NCI-H524 (cell line): ENCODE results near the gene MZB1.
A peak's percentile ranks its signal among the peaks of the same experiment; 100 is the strongest.

Experiments
- DNase-seq, 2 experiments: peaks; one replicate each; lab custom pipeline; 2025; lab: John Stamatoyannopoulos, UW

MZB1 gene, protein sequence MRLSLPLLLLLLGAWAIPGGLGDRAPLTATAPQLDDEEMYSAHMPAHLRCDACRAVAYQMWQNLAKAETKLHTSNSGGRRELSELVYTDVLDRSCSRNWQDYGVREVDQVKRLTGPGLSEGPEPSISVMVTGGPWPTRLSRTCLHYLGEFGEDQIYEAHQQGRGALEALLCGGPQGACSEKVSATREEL

DNA sequence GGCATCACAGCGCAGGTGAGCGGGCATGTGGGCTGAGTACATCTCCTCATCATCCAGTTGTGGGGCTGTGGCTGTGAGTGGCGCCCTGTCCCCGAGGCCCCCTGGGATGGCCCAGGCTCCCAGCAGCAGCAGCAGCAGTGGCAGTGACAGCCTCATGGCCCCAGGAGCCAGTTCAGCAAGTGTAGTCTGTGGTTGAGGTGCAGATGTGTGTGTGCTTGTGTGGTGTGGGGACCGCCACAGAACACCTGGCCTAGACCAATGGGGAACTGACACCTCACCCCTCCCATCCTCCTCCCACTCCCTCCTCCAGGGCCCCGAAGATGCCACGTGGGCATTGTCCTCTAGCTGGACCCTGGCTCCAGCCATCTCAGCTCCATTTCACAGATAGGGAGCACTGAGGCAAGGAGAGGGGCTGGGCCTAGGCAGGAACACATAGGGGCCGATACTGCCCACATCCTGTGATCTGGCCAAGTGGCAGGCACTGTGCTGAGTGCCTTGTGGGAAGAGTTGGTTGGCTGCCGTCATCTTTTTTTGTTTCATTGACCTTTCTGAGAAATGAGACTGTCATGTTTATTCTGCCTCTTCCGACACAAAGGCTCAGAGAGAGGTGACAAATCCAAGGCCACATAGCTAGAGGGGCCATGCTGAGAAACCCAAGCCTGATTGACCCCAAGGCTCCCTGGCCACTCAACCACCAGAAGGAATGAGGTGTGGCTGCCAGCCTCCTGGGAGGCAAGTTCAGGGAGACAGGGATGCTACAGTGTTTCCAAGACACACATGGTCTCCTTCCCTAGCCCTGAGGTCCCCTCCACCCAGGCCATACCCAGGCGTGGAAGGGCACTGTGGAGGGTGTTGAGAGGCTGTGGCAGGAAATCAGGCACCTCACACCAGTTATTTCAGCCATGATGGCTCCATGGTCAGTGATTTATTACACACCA lies at the start of gene MZB1:
Gene MZB1 (minus strand): TSS at position 213 of the 938 bp plus-strand sequence. CDS start 57 bp downstream, at position 156.
- no peak for DNase-seq

DNA sequence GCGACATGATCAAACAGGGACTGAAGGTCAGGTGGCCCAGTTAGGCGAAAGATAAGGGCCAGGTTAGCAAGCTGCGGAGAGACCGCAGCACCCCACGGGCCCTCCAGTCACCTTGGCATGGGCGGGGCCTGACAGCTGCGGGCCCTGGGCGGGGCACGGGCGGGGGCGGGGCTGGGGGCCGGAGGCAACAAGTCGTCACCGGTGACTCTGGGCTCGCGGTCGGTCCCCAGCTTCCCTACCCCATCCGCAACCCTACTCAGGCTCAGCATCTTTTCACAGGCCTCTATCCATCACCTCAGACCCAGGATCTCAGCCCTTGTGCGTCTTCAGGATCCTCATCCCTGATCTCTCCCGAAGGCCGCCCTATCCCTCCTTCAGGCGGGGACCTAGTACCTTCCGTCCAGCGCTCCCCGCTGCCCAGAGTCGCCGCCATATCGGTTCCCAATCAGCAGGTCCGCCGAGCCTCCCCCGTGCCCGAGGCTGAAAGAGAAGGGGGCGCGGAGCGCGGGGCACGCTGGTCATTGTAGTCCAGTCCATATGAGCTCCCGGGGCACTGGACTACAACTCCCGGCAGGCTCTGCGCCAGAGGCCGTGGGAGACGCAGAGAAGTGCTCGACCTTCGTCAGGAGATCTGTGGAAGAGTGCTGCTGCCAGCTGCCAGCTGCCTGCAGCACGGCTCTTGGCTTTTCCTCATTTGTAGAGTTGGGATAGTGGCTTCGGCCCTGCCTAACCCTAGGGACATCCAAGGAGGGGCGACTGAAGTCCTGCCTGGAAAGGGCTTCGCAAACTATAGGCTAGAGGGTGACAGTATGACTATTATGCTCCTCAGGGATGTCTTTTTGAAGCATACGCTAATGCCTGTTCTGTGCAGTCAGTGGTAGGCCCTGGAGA lies 49.5 kb upstream of the MZB1 start, which contains the start of gene DNAJC18:
Gene DNAJC18 (minus strand): TSS at position 513 of the 891 bp plus-strand sequence. CDS start 80 bp downstream, at position 433.
- peak; percentile 91 to 97 for DNase-seq

DNA sequence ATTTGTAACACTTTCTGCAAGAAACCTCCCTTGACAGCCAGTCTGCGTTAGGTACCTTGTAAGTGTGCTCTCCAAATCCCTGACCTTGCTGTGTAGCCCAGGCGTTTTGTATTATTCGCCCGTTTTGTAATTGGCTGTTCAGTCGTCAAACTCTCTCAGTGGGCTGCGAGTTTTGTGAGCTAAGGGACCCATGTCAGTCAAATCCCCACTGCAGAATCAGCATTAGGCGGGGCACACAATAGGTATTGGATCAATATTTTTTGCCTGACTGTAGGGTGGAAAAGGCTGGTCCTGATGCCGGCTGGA lies 48.9 kb upstream of the MZB1 start:
- no peak for DNase-seq

DNA sequence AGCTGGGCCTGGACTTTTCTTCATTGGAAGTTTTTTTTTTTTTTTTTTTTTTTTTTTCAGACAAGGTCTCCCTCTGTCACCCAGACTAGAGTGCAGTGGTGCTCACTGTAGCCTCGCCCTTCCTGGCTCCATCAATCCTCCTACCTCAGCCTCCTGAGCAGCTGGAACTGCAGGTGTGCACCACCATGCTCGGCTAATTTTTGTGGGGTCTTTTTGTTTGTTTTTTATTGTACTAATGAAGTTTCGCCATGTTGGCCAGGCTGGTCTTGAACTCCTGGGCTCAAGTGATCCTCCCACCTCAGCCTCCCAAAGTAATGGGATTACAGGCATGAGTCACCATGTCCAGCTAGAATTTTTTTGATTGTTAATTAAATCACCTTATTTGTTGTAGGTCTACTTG lies 46.0 kb upstream of the MZB1 start:
- no peak for DNase-seq

DNA sequence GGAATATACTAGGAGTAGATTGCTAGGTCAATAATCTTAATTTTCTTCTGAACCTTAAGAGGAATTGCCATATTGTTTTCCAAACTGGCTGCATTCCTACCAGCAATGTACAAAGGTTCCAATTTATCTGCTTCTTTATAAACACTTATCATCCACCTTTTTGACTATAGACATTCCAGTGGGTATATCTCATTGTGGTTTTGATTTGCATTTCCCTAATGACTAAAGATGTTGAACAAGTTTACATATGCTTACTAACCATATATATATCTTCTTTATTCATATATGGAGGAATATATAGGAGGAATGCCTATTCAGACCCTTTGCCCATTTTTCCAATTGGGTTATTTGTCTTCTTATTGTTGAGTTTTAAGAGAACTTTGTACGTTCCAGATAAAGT lies 42.0 kb upstream of the MZB1 start:
- DNase-seq: no peak

DNA sequence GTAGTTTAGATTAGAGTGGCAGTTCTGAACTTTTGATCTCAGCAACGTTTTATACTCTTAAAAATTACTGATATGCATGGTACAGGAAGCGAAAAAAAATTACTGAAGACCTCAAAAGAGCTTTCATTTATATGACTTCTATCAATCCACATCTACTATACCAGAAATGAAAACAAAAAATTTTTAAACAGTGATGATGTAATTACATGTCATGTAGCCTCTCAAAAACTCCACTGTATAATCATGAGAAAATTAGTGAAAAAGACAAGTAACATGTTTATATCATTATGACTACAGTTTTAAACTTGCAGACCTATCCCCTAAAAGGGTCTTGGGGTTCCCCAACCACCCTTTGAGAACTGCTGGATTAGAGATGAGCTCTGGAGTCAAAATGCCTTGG lies 40.3 kb upstream of the MZB1 start:
- DNase-seq: no peak

DNA sequence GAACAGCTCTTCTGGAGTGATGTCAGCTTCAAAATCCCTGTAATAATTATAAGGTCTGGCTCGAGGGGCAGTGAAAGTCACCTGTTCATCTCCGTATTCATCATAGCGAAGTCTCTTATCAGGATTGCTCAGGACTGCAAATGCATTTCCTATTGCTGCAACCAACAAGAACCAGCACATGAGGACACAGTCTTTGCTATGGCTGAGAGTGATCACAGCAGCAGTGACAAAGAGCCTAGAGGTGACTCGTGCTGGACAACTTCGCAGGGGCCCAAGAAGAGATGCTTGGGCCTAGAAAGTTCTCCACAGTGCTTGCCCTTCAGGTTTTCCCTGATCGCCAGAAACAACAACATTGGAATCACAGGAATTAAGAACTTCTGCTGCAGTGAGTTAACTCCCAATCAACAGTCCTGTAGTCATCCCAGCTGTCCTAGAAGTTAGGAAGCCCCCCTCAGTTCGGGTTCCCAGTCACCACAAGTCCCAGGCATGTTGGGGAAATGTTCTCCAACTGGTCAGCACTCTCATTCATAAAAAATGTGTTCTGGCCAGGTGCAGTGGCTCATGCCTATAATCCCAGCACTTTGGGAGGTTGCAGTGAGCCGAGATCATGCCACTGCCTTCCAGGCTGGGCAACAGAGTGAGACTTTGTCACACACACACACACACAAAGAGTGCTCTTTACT lies 36.6 kb upstream of the MZB1 start:
- no peak for DNase-seq

DNA sequence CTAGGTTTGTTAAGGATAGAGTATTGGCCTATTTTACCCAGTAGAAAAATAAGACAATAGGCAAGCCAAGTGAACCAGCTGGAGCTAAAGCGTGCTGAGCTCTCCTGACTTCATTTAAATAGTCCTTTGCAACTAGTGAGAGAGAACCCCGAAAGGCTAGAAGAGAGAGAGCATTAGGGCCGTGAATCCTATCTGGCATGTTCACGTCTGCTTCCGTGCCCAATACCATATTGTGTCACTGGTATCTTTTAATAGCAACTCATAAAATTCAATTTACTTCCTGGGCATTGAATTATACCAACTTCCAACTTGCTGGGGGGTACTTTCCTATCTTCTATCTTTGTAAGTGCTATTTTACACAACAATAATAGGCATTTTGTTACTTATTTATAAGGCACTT lies 35.8 kb upstream of the MZB1 start:
- no peak for DNase-seq

DNA sequence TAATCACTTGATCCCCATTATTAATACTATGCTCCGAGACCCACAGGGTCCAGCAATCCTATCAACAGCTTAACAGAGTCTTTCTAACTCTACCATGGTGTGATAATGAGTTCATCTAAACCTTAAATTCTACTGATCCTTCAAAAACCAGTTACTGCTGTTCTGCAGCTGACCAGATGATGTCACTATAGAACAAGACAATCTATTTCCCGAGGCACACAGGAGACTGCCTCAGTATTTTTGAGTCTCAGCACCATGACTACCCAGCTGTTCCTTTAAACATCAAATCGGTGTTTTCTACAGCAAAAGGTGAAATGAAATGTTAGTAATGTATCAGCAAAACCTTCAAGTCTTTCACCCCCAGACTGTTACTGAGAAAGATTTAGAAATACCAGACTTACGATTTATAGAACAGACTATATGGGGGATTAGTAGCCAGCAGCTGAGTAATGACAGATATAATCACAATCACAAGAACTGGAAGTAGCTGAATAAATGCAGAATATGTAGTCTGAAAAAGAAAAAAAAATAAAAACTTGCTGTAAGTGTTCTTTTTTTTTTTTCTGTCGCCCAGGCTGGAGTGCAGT lies 32.7 kb upstream of the MZB1 start:
- DNase-seq: peak; percentile 29 to 67

DNA sequence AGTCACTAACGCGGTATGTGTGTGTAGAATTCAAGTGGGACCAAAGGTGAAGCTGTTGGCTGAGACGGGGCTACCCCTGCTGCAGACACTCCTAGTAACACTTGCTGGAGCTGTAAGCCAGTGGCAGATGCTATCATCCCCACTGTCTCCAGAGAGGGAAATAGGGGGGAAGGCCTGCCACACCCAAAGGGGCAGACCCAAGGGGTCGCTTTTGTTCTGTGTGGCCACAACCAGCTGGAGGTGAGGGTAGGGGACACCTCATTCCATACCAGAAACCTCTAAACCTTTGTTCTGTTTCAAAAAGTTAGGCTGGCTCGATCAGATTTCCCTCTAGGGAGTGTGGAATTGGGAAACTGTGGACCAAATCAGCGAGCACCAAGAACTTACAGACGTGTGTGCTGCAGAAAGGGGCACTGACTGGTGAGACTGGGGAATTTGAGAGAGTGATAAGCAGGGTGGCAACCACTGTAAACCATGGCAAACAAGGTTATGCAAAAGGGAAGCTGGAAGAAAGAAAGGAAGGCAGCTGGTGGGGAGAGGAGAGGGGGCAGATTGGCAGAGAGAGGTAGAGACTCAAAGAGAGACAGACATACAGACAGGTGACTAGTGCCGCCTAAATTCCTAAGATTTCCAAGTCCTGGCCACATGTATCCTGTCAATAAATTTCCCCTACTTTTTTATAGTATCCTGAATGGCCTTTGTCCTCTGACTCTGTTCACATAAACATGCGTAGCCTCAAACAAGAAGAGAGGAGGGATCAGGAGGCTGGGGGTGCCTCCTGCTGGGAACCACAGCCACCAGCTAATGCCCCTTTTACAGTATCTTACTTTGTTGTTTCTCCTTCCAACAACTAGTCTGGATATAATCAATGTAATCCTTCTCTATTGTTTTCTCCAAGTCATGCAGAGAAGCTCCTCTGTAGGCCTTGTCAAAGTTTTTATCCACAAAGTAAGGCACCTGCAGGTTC lies 29.8 kb upstream of the MZB1 start:
- no peak for DNase-seq

DNA sequence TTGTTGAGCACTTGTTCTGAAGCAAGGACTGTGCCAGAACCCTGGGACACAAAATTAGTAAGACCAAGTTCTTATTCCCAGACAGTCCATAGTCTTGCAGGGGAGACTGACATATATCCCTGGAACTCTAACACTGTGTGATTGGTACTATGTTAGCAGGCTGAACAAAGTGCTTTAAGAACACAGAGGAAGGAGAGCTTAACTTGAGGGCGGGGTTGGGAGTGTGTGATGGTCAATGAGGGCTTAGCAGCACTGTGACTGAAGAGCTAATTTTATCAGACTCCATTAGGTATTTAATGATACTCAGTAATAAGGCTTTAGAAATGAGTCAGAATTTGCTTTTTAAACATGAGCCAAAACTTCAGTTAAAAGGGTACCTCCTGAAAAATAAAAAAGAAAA lies 29.1 kb upstream of the MZB1 start:
- no peak for DNase-seq

DNA sequence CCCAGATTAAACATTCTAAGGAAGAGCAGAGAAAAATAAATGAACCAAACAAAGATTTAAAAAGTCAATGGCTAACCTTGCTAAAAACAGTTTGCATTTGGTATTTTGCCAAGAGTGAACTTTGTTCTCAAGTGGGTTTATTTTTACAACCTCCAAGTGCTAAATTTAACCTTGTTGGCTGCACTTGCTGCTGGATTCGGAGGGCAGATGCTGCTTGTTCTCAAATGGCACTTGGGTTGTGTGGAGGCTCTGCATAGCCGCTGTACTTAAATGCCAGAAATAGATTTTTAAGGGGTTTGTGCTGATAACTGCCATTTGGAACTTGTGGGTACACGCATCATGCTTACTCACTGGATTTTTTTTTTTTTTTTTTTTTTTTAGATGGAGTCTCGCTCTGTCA lies 27.5 kb upstream of the MZB1 start:
- no peak for DNase-seq

DNA sequence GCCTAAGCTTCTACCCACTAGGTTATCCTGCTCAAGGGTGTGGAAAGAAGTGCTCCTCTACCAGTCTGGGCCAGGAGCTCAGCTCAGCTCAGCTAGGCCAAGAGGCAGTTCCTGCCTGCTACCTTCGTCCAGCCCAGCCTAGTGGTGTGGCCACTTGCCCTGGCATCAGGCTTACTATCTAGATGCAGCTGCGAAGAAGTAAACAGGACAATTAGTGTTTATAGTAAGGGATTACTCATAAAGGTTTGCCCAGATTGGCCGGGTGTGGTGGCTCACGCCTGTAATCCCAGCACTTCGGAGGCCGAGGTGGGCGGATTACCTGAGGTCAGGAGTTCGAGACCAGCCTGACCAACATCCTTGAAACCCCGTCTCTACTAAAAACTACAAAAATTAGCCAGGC lies 26.9 kb upstream of the MZB1 start:
- DNase-seq: no peak

DNA sequence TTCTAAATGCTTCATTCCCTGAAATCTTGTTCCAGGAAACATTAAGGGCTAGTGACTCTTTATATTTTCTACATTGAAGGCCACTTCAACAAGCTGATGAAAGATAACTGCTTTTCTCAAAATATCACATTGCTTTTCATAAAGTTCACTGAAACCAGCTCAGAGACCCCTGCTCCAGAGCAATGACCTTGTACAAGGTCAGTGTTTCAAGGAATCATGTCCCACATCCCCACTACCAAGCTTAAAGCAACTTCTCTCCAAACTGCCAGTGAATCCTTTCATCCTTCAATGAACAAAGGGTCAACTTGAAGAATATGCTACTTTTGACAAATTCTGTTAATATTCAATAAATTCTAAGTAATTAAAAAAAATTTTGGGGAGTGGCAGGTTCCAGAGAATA lies 26.2 kb upstream of the MZB1 start:
- no peak for DNase-seq

DNA sequence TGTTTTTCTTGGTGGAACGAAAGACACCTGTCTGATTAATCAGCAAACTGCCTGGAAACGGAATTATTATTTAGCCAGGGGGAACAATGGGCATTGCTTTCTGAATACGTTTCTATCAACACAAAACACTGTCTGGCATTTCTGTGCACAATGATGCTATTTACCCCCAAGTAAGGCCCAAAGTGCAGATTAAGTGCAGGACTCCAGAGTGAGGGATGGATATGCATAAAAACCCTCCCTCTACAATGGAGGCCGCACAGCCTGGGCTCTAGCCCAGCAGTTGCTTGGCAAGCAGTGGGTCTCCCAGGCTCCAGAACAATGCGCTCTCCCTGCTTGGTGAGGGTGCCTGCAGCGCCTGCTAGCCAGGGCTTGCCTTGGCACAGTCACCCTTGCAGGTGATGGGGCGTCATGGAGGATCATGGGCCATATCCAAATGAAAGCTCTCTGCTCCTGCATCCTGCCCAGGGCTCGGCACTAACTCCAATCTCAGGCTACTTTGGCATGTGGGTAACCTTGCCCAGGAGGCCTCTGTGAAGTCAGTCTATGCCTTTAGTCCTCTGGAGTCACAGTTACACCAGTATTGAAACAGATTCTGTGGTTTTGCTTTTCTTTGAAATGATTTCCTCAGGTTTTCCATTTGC lies 25.6 kb upstream of the MZB1 start:
- DNase-seq: no peak

DNA sequence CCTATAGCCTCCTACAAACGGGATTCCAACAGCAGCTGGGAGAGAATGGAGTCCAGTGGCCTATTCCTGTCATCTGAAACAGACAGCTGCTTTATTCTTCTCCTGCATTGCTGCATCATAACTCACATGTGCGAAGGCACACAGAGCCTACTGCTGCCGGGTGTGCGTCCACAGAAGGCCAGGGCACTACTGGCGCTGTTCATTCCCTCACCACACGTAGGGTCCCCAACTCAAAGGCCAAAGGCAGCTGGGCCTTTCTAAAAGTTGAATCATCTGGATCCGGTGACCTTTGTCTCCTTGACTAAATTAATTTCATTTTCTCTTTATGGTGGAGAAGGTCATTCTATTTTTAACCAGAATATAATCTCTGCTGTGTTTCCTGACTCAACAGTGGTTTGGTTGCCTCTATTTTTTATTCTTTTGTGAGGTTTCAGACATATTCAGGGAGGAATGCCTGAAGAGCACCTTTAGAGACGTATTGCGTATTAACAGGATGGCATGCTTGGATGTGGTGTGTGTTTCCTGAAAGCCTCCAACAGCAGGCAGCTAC lies 24.9 kb upstream of the MZB1 start:
- no peak for DNase-seq

DNA sequence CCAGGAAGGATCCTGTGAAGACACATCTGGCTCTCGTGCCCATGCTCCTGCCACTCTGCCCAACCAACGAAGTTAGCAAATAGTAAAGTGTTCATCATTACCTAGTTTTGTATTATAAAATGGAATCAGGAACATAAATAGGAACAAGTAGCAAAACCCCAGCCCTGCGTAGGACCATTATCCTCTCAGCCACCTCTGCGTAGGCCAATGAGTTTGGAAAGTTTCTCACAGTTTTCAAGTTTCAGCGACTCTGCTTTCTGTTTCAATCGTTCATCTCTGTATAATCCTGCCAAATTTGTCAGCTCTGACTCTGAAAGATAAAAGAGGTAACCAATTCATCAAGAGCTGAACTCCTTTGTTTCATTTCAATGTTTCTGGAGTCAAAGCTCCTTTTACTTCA lies 24.2 kb upstream of the MZB1 start:
- no peak for DNase-seq

DNA sequence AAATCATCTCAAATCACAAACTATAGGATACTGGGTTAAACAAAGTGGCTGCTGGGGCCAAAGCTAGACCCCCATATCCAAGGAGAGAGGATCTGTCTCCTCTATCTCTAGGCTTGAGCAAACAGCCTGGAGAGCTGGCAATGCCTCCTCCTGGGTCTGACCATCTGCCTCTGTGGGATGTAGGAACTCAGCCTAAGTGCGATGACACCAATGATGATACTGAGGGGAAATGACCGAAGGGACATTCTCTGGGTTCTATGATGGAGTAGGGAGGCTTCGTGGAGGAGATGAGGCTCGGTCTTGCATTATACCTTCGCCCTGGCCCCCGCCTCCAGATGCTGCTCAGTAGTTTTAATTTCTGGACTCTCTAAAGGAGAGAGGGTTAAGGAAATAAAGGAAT lies 23.4 kb upstream of the MZB1 start:
- no peak for DNase-seq

DNA sequence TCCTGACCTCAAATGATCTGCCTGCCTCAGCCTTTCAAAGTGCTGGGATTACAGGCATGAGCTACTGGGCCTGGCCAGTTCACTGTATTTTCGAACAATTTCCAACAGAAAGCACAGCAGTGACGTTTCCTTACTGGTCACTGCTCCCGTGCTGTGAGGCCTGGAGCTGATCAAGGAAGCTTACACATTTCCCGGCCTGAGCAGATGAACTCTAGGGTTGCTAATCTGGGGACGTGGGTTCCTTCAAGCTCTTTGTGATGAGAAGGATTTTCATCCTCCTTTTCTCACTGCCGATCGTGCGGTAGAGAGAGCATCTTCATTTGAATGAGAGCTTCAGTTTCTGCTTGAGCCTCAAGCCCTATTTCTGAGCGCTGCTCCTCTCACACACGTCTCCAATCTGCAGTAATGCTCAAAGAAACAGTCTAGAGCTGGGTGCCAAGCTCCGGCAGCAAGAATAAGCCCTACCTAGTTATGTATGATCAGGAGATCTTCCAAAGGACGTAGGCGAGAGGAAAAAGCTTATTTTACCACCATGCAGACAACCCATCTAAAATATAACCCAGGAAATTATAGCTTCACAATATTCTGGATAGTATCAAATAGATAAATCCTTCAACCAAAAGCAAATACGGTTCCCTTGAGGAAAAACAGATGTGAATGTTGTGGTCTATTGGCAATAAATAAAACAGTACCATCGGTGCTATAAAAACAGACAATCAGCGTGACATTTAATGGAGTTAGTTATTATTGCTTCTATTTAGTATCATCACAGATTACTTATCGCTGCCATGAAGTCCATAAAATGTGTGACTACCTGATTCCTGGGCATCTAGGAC lies 21.5 kb upstream of the MZB1 start:
- DNase-seq: no peak
